HL-60/S4 treated with retinoic acid at 250 ng/mL for 4 days and 3 days (cell line): ENCODE data around the gene WASHC2A.
"Not testable (repeated sequence)": the region's sequence is repeated elsewhere in the genome, so short reads cannot be mapped to it uniquely, and the experiment has no call there.

Experiments
- in situ Hi-C: fragments of 300-500 bp; cut with MboI; formaldehyde crosslinking; loops from 2 replicates; pipeline ENCODE4 v1.7.0; 2022; ENCODE audit warnings: low sequenced_read_pairs

Gene WASHC2A

GRCh38 chr10:50067546-50068351 lies at the start of gene WASHC2A:
TSS of gene WASHC2A (plus strand) at chr10:50067954. CDS start at chr10:50068006, 52 bp downstream.
- in situ Hi-C loops: not testable (repeated sequence)

GRCh38 chr10:50019279-50019678 lies 48.5 kb upstream of the WASHC2A start:
- in situ Hi-C loops: not testable (repeated sequence)

GRCh38 chr10:50020451-50021024 lies 47.2 kb upstream of the WASHC2A start:
- in situ Hi-C loops: not testable (repeated sequence)

GRCh38 chr10:50021646-50022045 lies 46.1 kb upstream of the WASHC2A start:
- in situ Hi-C loops: no loop called here

- in situ Hi-C loops: not testable (repeated sequence)
Observed at GRCh38 chr10:50024716-50025383, 42.9 kb upstream of the WASHC2A start.

- in situ Hi-C loops: no loop called here
Observed at GRCh38 chr10:50025627-50026026, 42.1 kb upstream of the WASHC2A start.

GRCh38 chr10:50027195-50027594 lies 40.6 kb upstream of the WASHC2A start:
- in situ Hi-C loops: no loop called here

- in situ Hi-C loops: no loop called here
Observed at GRCh38 chr10:50033481-50033880, 34.3 kb upstream of the WASHC2A start.

GRCh38 chr10:50035337-50035736 lies 32.4 kb upstream of the WASHC2A start:
- in situ Hi-C loops: not testable (repeated sequence)

- in situ Hi-C loops: no loop called here
Observed at GRCh38 chr10:50044941-50045664, 22.7 kb upstream of the WASHC2A start.

- in situ Hi-C loops: not testable (repeated sequence)
Observed at GRCh38 chr10:50046457-50046856, 21.3 kb upstream of the WASHC2A start.

GRCh38 chr10:50047594-50047993 lies 20.2 kb upstream of the WASHC2A start:
- in situ Hi-C loops: not testable (repeated sequence)

GRCh38 chr10:50051995-50052660 lies 15.6 kb upstream of the WASHC2A start:
- in situ Hi-C loops: not testable (repeated sequence)

- in situ Hi-C loops: not testable (repeated sequence)
Observed at GRCh38 chr10:50052778-50053376, 14.9 kb upstream of the WASHC2A start.

- in situ Hi-C loops: not testable (repeated sequence)
Observed at GRCh38 chr10:50055494-50056292, 12.1 kb upstream of the WASHC2A start.

- in situ Hi-C loops: not testable (repeated sequence)
Observed at GRCh38 chr10:50056654-50057053, 11.1 kb upstream of the WASHC2A start.

- in situ Hi-C loops: not testable (repeated sequence)
Observed at GRCh38 chr10:50058727-50059126, 9.0 kb upstream of the WASHC2A start.

- in situ Hi-C loops: not testable (repeated sequence)
Observed at GRCh38 chr10:50059946-50060345, 7.8 kb upstream of the WASHC2A start.

- in situ Hi-C loops: not testable (repeated sequence)
Observed at GRCh38 chr10:50061548-50061947, 6.2 kb upstream of the WASHC2A start.
